ENCODE measurements around the gene RAB20.
"Not testable (repeated sequence)": the region's sequence is repeated elsewhere in the genome, so short reads cannot be mapped to it uniquely, and the experiment has no call there.

RAB20 gene

DNA sequence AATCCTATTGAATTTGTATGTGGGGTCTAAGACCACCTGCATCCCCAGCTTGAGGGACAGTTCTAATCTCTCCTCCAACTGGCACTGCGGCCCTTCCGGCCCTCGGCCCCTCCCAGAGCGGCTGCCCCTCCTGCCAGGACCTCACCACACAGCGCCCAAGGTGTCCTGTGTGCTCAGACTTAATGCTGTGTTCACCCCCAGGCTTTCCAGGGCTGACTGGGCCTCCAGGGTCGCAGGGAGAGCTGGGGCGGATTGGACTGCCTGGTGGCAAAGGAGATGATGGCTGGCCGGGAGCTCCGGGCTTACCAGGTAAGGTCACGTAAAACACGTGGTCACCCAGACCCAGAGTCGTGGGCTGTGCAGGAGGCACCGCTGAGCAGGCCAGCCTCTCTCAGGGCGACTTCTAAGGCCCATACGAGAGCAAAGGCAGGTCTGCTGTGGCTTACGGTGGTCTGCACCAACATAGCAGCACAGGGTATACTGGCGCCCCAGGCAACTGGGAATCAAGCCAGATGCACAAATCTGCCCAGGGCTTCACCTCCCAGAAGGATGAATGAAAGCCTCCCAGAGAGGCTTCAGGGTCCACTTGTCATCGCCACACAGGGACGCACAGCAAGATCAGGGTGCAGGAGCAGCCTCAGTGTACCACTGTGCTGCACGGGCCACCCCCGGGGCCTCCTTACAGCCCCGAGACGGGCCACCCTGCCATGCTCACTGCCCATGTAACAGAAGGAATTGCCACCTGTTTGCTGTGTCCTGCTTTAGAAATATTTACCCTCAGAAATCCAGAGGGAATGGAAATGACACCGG, 69.4 kb downstream of the RAB20 start:
- DNase-seq (ENCODE audit: low read depth in 2 of 2) = no peak

DNA sequence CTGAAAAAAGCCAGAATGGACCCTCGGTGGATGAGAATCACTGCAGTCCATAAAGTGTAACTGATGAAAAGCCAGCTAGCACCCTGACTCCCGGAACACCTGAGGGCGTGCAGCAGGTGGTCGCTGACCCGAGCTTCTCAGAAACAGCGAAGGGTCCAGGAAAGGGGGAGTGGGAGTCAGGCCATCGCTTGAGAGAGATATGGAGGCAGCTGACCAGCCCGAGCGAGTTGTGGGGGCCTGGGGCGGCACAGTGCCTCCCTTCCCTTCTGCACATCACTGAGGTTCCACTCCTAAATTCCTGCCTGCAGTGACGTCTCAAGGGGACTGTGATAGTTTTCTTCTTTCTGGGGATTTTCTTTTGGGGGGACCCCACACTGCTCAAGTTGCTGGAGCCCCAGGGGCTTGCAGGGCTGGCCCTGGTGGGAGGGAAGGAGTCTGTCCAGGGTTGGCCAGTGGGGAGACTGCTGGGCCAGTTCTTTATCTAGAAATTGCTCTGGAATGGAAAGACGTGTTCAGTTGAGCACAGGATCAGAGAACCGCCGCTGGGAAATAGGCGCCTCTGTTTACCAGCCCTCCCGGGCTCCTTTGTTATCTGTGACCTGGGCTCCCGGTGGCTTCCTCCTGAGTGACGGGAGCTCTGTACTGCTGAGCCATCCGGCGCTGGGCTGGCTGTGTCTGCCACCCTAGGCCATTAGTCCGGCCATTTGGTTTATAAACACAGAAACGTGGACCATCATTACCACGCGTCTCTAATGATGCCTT, 71.3 kb downstream of the RAB20 start:
- no peak for DNase-seq (ENCODE audit: low read depth in 2 of 2)

GRCh38 chr13:110486880-110487279, 74.6 kb downstream of the RAB20 start:
- DNase-seq (ENCODE audit: low read depth in 2 of 2) = not testable (repeated sequence)

GRCh38 chr13:110486061-110486715, 75.3 kb downstream of the RAB20 start:
- no peak for DNase-seq (ENCODE audit: low read depth in 2 of 2)

DNA sequence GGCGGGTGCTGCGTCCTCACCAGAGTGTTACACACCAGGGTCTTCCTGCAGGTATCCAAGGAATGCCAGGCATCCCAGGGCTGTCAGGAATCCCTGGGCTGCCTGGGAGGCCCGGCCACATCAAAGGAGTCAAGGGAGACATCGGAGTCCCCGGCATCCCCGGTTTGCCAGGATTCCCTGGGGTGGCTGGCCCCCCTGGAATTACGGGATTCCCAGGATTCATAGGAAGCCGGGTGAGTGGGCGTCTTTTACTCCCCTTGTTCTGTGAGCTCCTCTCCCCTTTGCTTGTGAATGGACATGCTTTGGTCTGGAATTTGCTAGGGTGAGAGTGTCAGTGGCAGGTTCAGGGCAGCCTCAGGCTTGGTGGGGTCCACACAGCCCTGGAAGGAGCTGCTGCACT, 75.9 kb downstream of the RAB20 start:
- no peak for DNase-seq (ENCODE audit: low read depth in 2 of 2)

- DNase-seq (ENCODE audit: low read depth in 2 of 2) = no peak
Observed at GRCh38 chr13:110484290-110485048, 77.1 kb downstream of the RAB20 start.

DNA sequence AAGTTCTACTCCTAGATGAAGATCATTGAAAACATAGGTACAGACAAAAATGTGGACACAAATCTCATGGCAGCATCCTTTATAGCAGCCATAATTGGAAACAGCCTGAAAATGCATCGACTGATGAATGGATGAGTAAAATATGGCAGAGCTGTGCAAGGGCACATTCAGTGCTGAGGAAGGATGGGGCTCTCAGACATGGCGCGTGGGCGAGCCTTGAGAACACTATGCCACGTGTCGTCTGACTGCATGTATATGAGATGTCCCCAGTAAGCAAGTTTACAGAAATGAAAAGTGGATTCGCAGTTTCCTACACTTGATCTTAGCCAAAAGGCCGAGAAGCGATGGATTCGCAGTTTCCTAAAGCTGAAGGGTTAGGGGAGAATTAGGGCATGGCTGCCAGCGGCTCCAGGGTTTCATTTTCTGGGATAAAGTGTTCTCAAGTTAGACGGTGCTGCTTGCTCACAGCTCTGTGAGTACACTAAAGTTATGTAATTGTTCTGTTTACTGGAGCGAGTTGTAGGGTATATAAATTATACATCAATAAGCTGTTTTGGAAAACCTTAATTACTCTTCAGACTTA, 78.0 kb downstream of the RAB20 start:
- DNase-seq (ENCODE audit: low read depth in 2 of 2) = no peak

- no peak for DNase-seq (ENCODE audit: low read depth in 2 of 2)
Observed at GRCh38 chr13:110480161-110480560, 81.4 kb downstream of the RAB20 start.

DNA sequence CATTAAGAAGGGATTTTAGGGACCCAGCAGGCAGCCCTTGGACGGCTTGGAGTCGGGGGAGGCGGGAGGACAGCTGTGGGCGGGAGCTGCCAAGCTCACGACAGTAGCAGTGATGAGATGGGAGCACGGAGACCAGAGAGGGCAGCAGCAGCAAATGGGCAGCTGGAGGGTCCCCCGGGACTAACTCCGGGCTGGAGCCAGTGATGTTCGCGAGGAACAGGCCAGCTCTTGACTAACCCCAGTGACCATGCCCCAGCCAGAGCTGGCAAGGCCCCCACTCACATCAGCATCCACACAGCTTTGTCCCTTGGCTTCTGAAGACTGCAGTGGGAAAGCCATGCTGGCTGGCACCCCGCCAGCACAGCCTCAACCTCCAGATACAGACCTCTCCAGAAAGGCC, 81.9 kb downstream of the RAB20 start:
- no peak for DNase-seq (ENCODE audit: low read depth in 2 of 2)

DNA sequence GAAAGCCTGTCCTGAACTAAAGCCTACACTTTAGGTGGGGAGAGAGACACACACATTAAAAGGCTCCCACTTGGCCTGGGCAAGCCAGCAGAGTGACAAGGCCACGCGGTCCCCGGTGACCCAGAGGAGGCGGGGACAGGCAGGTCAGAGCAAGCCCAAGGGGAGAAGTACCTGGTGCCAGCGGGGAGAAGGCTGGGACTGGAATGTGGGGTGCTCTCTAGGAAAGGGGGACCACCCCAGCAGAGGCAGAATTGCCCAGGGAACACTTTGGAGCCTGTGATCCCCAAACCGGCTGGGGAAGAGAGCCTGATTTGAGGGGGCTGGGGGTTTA, 82.3 kb downstream of the RAB20 start:
- DNase-seq (ENCODE audit: low read depth in 2 of 2) = no peak

GRCh38 chr13:110478405-110479214, 82.9 kb downstream of the RAB20 start:
- DNase-seq (ENCODE audit: low read depth in 2 of 2) = no peak

DNA sequence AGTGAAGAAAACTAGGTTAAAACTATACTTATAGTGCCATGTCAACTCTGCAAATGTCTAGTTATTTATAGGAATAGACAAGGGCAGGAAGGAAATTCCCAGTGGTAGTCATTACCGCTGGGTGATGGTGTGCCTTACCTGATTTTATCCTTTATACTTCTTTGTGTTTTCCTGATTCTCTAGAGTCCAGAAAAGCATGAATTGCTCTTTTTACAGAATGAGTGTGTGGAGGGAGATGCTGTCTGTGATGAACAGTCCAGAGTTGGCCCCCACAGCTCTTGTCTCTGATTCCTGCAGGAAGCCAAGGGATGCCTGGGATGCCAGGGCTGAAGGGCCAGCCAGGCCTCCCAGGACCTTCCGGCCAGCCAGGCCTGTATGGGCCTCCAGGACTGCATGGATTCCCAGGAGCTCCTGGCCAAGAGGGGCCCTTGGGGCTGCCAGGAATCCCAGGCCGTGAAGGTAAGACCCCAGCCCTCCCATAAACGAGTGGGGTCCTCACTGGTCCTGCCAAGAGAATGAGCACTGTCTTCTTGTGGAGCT, 83.7 kb downstream of the RAB20 start:
- no peak for DNase-seq (ENCODE audit: low read depth in 2 of 2)

DNA sequence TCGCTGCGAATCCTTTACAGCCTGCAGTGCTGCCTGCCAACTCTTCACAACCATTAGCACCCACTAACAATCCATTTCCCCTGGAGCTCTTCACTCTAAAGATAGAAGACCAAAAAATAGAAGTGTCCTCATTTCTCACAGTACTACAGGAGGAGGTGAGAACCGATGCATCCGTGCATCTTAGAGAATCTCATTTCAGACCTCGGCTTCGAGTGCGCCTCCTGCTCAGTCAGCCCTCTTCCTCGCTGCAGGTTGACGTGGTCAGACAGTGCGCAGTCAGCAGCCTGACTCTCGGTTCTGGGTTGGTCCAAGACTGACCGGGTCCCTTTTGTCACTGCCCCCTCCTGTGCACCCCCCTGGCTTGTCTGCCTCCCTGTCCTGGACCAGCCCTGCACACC, 85.3 kb downstream of the RAB20 start:
- no peak for DNase-seq (ENCODE audit: low read depth in 2 of 2)

DNA sequence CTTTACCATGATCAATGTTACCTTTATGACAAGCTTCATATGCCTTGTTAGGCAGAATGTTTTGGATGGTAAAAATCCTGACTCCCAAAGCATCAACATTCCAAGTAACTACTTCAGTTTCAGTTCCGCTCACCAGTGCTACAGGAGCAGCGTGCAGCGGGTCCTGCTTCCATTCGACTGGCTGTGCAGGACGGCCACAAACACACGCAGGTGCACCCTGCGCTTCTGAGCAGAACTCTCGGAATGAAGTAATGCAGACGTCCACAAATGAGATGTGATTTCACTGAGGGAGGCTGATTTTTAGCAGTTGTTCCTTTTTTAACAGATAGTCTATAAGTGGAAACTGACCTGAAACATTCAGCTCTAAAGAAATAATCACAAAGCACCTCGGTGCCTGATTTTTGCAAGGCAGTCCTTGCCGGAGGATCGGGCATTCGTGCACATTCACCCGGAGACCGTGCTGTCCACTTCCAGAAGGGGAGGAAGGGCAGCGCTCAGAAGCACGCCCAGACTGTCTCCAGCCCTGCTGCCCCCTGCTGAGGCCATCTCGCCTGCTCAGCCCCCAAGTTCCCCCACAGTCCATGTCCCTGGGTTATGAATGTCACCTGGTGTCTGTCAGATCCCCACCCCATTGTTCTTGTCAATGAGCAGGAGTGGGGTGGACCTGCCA, 85.8 kb downstream of the RAB20 start:
- no peak for DNase-seq (ENCODE audit: low read depth in 2 of 2)

GRCh38 chr13:110475117-110475516, 86.4 kb downstream of the RAB20 start:
- no peak for DNase-seq (ENCODE audit: low read depth in 2 of 2)

- no peak for DNase-seq (ENCODE audit: low read depth in 2 of 2)
Observed at GRCh38 chr13:110474713-110475112, 86.8 kb downstream of the RAB20 start.
